GOT3 (cell line): ENCODE results near the gene COL4A6.
"Not testable (repeated sequence)": the region's sequence is repeated elsewhere in the genome, so short reads cannot be mapped to it uniquely, and the experiment has no call there.

ENCODE experiments used
- DNase-seq: peaks from one replicate; lab custom pipeline; 2025; ENCODE audit warnings: mixed read lengths; lab: John Stamatoyannopoulos, UW

Gene COL4A6

GRCh38 chrX:108399418-108400165 lies 38.6 kb downstream of the COL4A6 start:
- no peak for DNase-seq

GRCh38 chrX:108397627-108398391 lies 40.4 kb downstream of the COL4A6 start:
- DNase-seq = no peak

- DNase-seq = no peak
Measured at GRCh38 chrX:108396986-108397385, 41.2 kb downstream of the COL4A6 start.

GRCh38 chrX:108396188-108396891 lies 41.9 kb downstream of the COL4A6 start:
- no peak for DNase-seq

- DNase-seq = not testable (repeated sequence)
Measured at GRCh38 chrX:108390976-108391717, 47.1 kb downstream of the COL4A6 start.

GRCh38 chrX:108384783-108385182 lies 53.4 kb downstream of the COL4A6 start:
- no peak for DNase-seq

GRCh38 chrX:108380222-108380621 lies 58.0 kb downstream of the COL4A6 start:
- DNase-seq = no peak

- DNase-seq = not testable (repeated sequence)
Measured at GRCh38 chrX:108376821-108377220, 61.4 kb downstream of the COL4A6 start.

- DNase-seq = not testable (repeated sequence)
Measured at GRCh38 chrX:108375591-108375990, 62.6 kb downstream of the COL4A6 start.

- DNase-seq = no peak
Measured at GRCh38 chrX:108366644-108367406, 71.4 kb downstream of the COL4A6 start.

- no peak for DNase-seq
Measured at GRCh38 chrX:108362026-108362425, 76.2 kb downstream of the COL4A6 start.

GRCh38 chrX:108361316-108361715 lies 76.9 kb downstream of the COL4A6 start:
- DNase-seq = no peak

- no peak for DNase-seq
Measured at GRCh38 chrX:108359806-108360602, 78.2 kb downstream of the COL4A6 start.

GRCh38 chrX:108353452-108353851 lies 84.8 kb downstream of the COL4A6 start:
- no peak for DNase-seq

- DNase-seq = no peak
Measured at GRCh38 chrX:108349210-108349609, 89.0 kb downstream of the COL4A6 start.

GRCh38 chrX:108348525-108348924 lies 89.7 kb downstream of the COL4A6 start:
- no peak for DNase-seq

GRCh38 chrX:108347800-108348199 lies 90.4 kb downstream of the COL4A6 start:
- DNase-seq = no peak

- no peak for DNase-seq
Measured at GRCh38 chrX:108344216-108344615, 94.0 kb downstream of the COL4A6 start.

GRCh38 chrX:108341947-108342346 lies 96.3 kb downstream of the COL4A6 start:
- DNase-seq = no peak

- no peak for DNase-seq
Measured at GRCh38 chrX:108332281-108332680, 105.9 kb downstream of the COL4A6 start.
